ENCODE results near the gene NPY4R2.
"Not testable (repeated sequence)": the region's sequence is repeated elsewhere in the genome, so short reads cannot be mapped to it uniquely, and the experiment has no call there.

- TF ChIP-seq POLR2A, CTCF (IDR thresholded peaks at IDR 0.05): not testable (repeated sequence)
These were observed 31.6 kb upstream of the NPY4R2 start for GRCh38 chr10:47886827-47887226.

Data from prostate gland (tissue), 2 donors.